K562 treated with DMSO at 1 percent for 48 hours (cell line): ENCODE data around the gene TSEN15. TPM values are rescaled to one million over a fixed set of nuclear protein-coding genes. Genes with fewer than 3 reads are reported as not detected.

ENCODE experiments used
- total RNA-seq: library from RNA; unstranded; fragments of 300-600 nt; gene quantifications from 2 replicates; pipeline ENCODE4 v1.2.3, GENCODE V29; 2022; ENCODE audit warnings: low replicate concordance; ENCODE audit errors: extremely low read depth

TSEN15 gene
- total RNA-seq, result not detected in 2 replicates

DNA sequence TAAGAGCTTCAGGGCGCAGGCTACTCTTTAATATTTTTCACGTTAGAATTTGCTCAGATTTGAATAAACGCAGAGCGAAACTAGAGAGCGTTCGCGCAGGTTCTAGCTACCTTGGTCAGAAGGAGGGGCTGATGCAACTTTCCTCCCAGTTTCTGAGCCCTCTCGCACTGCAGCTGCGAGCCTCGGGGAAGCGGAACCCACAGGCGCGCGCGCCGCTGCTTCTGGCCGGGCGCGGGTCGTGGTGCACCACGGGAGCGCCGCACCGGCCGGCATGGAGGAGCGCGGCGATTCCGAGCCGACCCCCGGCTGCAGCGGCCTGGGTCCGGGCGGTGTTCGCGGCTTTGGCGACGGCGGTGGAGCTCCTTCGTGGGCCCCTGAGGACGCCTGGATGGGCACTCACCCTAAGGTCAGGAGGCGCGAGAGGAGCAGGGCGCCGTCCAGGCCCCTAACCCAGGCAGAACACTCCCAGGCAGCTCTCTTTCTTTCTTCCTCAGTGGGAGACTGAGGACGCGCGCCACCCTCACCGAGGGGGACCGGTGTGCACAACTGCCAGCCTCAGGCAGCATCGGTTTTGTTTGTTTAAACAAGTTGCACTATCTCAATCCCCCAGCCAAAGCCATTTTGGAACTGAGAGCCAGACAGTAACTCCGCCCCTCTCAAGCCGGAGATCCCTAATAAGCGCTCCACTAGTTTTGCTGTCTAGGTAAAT is at the start of gene TSEN15:
TSS of gene TSEN15 (plus strand) at position 246 of the 709 bp plus-strand sequence. CDS start at position 272, 26 bp downstream.

Other genes with a start within 250 kb of the TSEN15 start
- gene RGL1, start 246.6 kb upstream of the TSEN15 start, total RNA-seq, result not detected in 2 replicates
- not detected in 2 replicates for gene COLGALT2, start 14.0 kb upstream of the TSEN15 start, total RNA-seq